ENCODE data around the gene GALNT5. TPM values are rescaled to one million over a fixed set of nuclear protein-coding genes. Genes with fewer than 3 reads are reported as not detected.
A peak's percentile ranks its signal among the peaks of the same experiment; 100 is the strongest.

GALNT5 gene
- polyA plus RNA-seq, 1 experiment, result 22.6 TPM

- Histone ChIP-seq H3K36me3 (ENCODE audit: control insufficient read depth, insufficient read depth, low read length) (no peaks in the 10 kb centered on the region), H3K4me3 (ENCODE audit: low read depth, low read length) (peak overlapping the region; percentile 11; the same call in 1 of the 2 replicates), H3K27me3 (ENCODE audit: control insufficient read depth, insufficient read depth, low read length) (no peaks in the 10 kb centered on the region)
- POLR2A ChIA-PET, result no interaction called here
- CTCF ChIA-PET, result interaction anchor here (1.1 to 1.8 kb wide), 2 partner anchors 9 to 14 kb away, joined by 4 to 5 read pairs; no protein-coding TSS in a partner anchor
- no peak for DNase-seq (ENCODE audit: low read depth)
- TF ChIP-seq CTCF (IDR thresholded peaks at IDR 0.05; ENCODE audit: insufficient read depth, low read depth, low read length), result no peak
These were observed 3.2 kb downstream of the GALNT5 start for GRCh38 chr2:157260533-157261198.

GRCh38 chr2:157261199-157261782 lies 3.8 kb downstream of the GALNT5 start:
- Histone ChIP-seq H3K4me3 (ENCODE audit: low read depth, low read length) (no peak overlapping the region), H3K27me3 (ENCODE audit: control insufficient read depth, insufficient read depth, low read length) (no peaks in the 10 kb centered on the region), H3K36me3 (ENCODE audit: control insufficient read depth, insufficient read depth, low read length) (no peaks in the 10 kb centered on the region)
- ChIA-PET CTCF (interaction anchor here (1.1 to 1.8 kb wide), 2 partner anchors 10 to 14 kb away, joined by 4 to 5 read pairs; no protein-coding TSS in a partner anchor), POLR2A (no interaction called here)
- TF ChIP-seq CTCF (IDR thresholded peaks at IDR 0.05; ENCODE audit: insufficient read depth, low read depth, low read length), result no peak
- no peak for DNase-seq (ENCODE audit: low read depth)

GRCh38 chr2:157262248-157262647 lies 4.7 kb downstream of the GALNT5 start:
- ChIA-PET POLR2A (interaction anchor here (1.1 kb wide), 1 partner anchor 9 kb away, joined by 3 read pairs; no protein-coding TSS in a partner anchor), CTCF (no interaction called here)
- DNase-seq (ENCODE audit: low read depth), result no peak
- Histone ChIP-seq H3K4me3 (ENCODE audit: low read depth, low read length) (no peak overlapping the region), H3K27me3 (ENCODE audit: control insufficient read depth, insufficient read depth, low read length) (no peaks in the 10 kb centered on the region), H3K36me3 (ENCODE audit: control insufficient read depth, insufficient read depth, low read length) (no peaks in the 10 kb centered on the region; the same call in 1 of the 2 replicates)
- TF ChIP-seq CTCF (IDR thresholded peaks at IDR 0.05; ENCODE audit: insufficient read depth, low read depth, low read length), result no peak

GRCh38 chr2:157264099-157264498 lies 6.6 kb downstream of the GALNT5 start:
- Histone ChIP-seq H3K27me3 (ENCODE audit: control insufficient read depth, insufficient read depth, low read length) (no peaks in the 10 kb centered on the region), H3K36me3 (ENCODE audit: control insufficient read depth, insufficient read depth, low read length) (peaks cover 1% of the 10 kb centered on the region; the same call in 1 of the 2 replicates), H3K4me3 (ENCODE audit: low read depth, low read length) (no peak overlapping the region)
- TF ChIP-seq CTCF (IDR thresholded peaks at IDR 0.05; ENCODE audit: insufficient read depth, low read depth, low read length), result no peak
- CTCF ChIA-PET, result interaction anchor here (0.7 to 0.9 kb wide), 2 partner anchors 64 to 69 kb away, joined by 3 to 5 read pairs; no protein-coding TSS in a partner anchor
- POLR2A ChIA-PET, result interaction anchor here (0.6 to 0.7 kb wide), 2 partner anchors 70 to 458 kb away, joined by 3 to 5 read pairs; no protein-coding TSS in a partner anchor
- peak; percentile 51 for DNase-seq (ENCODE audit: low read depth)

GRCh38 chr2:157265825-157266224 lies 8.3 kb downstream of the GALNT5 start:
- ChIA-PET POLR2A (no interaction called here), CTCF (no interaction called here)
- H3K36me3 ChIP-seq (ENCODE audit: control insufficient read depth, insufficient read depth, low read length), result peaks cover 1% of the 10 kb centered on the region; the same call in 1 of the 2 replicates
- no peaks in the 10 kb centered on the region for H3K27me3 ChIP-seq (ENCODE audit: control insufficient read depth, insufficient read depth, low read length)
- no peak for TF ChIP-seq CTCF (IDR thresholded peaks at IDR 0.05; ENCODE audit: insufficient read depth, low read depth, low read length)
- DNase-seq (ENCODE audit: low read depth), result no peak
- H3K4me3 ChIP-seq (ENCODE audit: low read depth, low read length), result no peak overlapping the region

Data from BJ (cell line).